Muscle of leg (tissue), 11 donors: ENCODE results near the gene EXOSC1. TPM values are rescaled to one million over a fixed set of nuclear protein-coding genes. Genes with fewer than 3 reads are reported as not detected.
A peak's percentile ranks its signal among the peaks of the same experiment; 100 is the strongest.
"Not testable (repeated sequence)": the region's sequence is repeated elsewhere in the genome, so short reads cannot be mapped to it uniquely, and the experiment has no call there.

ENCODE experiments used
- DNase-seq: peaks from one replicate; pipeline ENCODE4 v3.0.0; 2013
- H3K27ac ChIP-seq: one replicate; pipeline ENCODE4 v1.5.1; 2013; ENCODE audit warnings: mild to moderate bottlenecking, low read length, control low read depth
- H3K27me3 ChIP-seq: one replicate; pipeline ENCODE4 v1.6.1; 2013; ENCODE audit warnings: low read length; ENCODE audit not compliant: control insufficient read depth, insufficient read depth
- H3K36me3 ChIP-seq: one replicate; pipeline ENCODE4 v1.6.1; 2013; ENCODE audit warnings: low read length; ENCODE audit not compliant: control insufficient read depth, insufficient read depth
- H3K4me1 ChIP-seq: one replicate; pipeline ENCODE4 v1.6.1; 2013; ENCODE audit warnings: low read length; ENCODE audit not compliant: control insufficient read depth, insufficient read depth
- H3K4me3 ChIP-seq: one replicate; pipeline ENCODE4 v1.5.1; 2013; ENCODE audit warnings: low read length, control low read depth
- H3K9me3 ChIP-seq: replicated peaks from 2 replicates; pipeline ENCODE4 v1.6.1; 2013; ENCODE audit warnings: low read depth, low read length; ENCODE audit not compliant: control insufficient read depth
- WGBS: methylation state at CpG from one replicate; pipeline ENCODE4 v1.1.5; 2013; ENCODE audit warnings: missing lambda C conversion rate; ENCODE audit not compliant: insufficient coverage; 5-methylcytosine and 5-hydroxymethylcytosine counted together
- polyA plus RNA-seq, 8 donors: library from polyadenylated mRNA; unstranded; fragments of 120-200 nt; gene quantifications; one replicate each; pipeline versions ENCODE4 v1.2.1 to v1.2.3, GENCODE V29; 2013; ENCODE audit warnings: inconsistent platforms in 1 of 8, low replicate concordance in 1 of 8; ENCODE audit not compliant: insufficient read length in 8 of 8, insufficient read depth in 1 of 8
- total RNA-seq: library from RNA; stranded (reverse); fragments of 120-200 nt; gene quantifications from one replicate; pipeline ENCODE4 v1.2.4, GENCODE V29; 2013

EXOSC1 gene
- total and polyA plus RNA-seq, 9 donors = 24.1 to 32.2 (median 30.0) TPM

- not testable (repeated sequence) for H3K9me3 ChIP-seq, H3K36me3 ChIP-seq, H3K27ac ChIP-seq, DNase-seq, H3K27me3 ChIP-seq, H3K4me3 ChIP-seq
- H3K4me1 ChIP-seq = peaks cover 28% of the 10 kb centered on the region
- no CpG with 5 or more reads among the region's 8 CpGs for WGBS
Measured at GRCh38 chr10:97423757-97424098, 22.1 kb downstream of the EXOSC1 start.

- H3K4me3 ChIP-seq = no peak overlapping the region
- H3K9me3 ChIP-seq = no peaks in the 10 kb centered on the region
- no peaks in the 10 kb centered on the region for H3K36me3 ChIP-seq
- no peak overlapping the region for H3K27ac ChIP-seq
- H3K27me3 ChIP-seq = no peaks in the 10 kb centered on the region
- peaks cover 5% of the 10 kb centered on the region for H3K4me1 ChIP-seq
- no peak for DNase-seq
- 65% methylated on average over 3 of the region's 6 CpGs for WGBS
Measured at GRCh38 chr10:97416565-97416964, 29.2 kb downstream of the EXOSC1 start.

DNA sequence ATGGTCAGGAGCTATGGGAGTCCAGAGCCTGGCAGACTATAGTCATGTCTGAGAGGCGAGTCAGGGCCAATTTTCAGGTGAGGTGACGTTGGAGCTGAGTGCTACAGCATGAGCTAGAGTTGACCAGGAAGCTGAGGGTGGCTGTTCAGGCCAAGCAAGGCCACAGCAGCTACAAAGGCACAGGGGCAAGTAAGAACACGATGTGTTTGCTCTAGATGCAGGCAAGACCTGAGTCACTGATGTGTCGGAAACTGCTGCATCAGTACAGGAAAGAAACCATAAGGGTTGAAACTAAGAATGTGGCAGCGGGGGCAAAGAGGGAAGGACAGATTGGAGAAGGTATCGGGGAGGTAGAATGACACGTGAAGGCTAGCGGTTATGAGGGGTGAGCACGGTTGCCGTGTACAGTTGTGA, 32.9 kb downstream of the EXOSC1 start:
- H3K9me3 ChIP-seq = no peaks in the 10 kb centered on the region
- H3K27me3 ChIP-seq = no peaks in the 10 kb centered on the region
- no peak for DNase-seq
- no peak overlapping the region for H3K27ac ChIP-seq
- no peaks in the 10 kb centered on the region for H3K4me1 ChIP-seq
- H3K4me3 ChIP-seq = no peak overlapping the region
- WGBS = 87% methylated on average over 9 of the region's 10 CpGs
- peaks cover 2% of the 10 kb centered on the region for H3K36me3 ChIP-seq

DNA sequence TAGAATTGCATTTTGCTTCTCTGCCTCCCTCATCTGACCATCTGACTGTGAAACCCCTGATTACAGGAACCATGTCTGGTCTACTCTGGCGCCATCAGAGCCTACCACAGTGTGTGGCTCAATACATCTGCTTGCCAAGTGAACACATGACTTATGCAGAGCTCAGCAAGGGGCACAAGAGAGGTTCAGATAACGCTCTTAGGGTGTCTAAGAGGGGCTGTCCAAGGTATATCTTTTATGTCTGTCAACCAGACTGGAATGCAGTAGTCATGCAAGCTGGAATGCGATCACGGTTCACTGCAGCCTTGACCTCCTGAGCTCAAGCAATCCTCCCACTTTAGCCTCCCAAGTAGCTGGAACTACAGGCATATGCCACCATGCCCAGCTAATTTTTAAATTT, 34.4 kb downstream of the EXOSC1 start:
- Histone ChIP-seq H3K27ac (no peak overlapping the region), H3K27me3 (no peaks in the 10 kb centered on the region), H3K4me3 (no peak overlapping the region), H3K36me3 (peaks cover 2% of the 10 kb centered on the region), H3K4me1 (peaks cover 4% of the 10 kb centered on the region), H3K9me3 (no peaks in the 10 kb centered on the region)
- 75% methylated on average over 4 of the region's 4 CpGs for WGBS
- DNase-seq = no peak

DNA sequence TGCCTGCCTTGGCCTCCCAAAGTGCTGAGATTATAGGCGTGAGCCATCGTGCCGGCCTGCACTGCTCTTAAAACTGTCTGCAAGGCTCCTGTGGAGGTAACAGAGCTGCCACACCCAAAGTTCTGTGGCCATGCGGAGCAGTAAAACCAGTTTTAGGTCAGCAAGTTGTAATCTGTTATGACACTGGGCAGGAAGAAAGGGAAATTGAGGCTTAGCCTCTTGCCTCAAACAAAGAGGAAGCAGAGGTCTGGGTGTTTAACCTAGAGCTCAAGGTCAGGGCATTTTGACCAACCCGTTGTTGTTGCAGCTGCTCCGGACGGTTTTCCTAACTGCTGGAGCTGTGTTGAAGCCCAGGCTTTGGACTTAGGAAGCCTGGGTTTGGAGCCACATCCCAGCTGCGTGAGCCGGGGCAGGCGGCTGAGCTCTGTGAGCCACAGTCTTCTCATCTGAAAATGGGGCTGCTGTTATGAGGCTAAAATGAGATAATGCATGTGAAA, 37.3 kb downstream of the EXOSC1 start:
- no peak overlapping the region for H3K4me3 ChIP-seq
- H3K4me1 ChIP-seq = peaks cover 4% of the 10 kb centered on the region
- H3K27ac ChIP-seq = no peak overlapping the region
- H3K36me3 ChIP-seq = peaks cover 2% of the 10 kb centered on the region
- WGBS = 60% methylated on average over 10 of the region's 10 CpGs
- no peaks in the 10 kb centered on the region for H3K27me3 ChIP-seq
- H3K9me3 ChIP-seq = no peaks in the 10 kb centered on the region
- DNase-seq = no peak

DNA sequence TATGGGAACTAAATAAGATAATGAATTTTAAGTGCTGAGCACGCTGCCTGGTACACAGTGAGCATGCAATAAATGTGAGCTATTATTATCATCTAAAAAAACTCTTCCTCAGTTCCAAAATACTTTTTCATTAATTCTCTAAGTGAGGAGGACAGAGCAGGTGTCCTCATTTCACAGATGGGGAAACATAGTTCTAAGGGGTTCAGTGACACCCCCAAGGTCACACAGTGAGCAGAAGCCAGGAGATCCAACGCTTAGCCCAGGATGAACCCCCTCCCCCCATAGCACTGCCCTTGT, 37.9 kb downstream of the EXOSC1 start:
- H3K9me3 ChIP-seq = no peaks in the 10 kb centered on the region
- no peak overlapping the region for H3K4me3 ChIP-seq
- H3K27ac ChIP-seq = no peak overlapping the region
- H3K27me3 ChIP-seq = no peaks in the 10 kb centered on the region
- H3K36me3 ChIP-seq = peaks cover 2% of the 10 kb centered on the region
- WGBS = 80% methylated on average over 1 of the region's 2 CpGs
- peaks cover 4% of the 10 kb centered on the region for H3K4me1 ChIP-seq
- no peak for DNase-seq

DNA sequence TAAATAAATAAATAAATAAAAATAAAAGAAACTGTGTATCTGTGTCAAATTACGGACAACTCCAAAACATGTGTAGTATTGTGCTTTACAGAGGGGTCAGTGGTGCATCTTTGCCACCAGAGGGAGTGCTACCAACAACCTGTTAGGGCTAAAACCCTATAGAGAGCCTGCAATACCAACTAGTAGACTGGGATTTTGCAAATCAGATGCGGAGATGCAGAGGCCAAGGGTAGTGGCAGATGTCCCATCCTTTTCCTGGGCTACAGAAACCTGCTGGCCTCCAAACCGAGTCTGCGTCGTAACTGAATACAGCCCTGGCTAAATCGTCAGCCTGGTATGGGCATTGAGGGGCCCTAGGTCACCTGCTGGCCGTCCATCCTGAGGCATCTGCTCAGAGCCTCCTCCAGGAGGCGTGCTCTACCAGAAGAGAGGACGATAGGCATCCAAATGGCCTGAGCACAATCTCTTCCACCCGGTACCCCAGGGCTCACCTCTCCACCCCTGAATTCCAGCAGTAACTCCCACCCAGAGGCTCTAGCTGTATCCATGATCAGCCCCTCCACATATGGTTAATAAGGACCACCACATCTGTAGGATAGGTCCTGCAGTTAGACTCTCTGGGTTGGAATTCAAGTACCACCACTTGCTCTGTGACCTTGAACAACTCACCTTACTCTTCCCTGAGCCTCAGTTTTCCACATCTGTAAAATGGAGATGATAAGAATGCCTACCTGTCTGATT, 38.4 kb downstream of the EXOSC1 start:
- DNase-seq = peak; percentile 82
- Histone ChIP-seq H3K4me3 (no peak overlapping the region), H3K27me3 (no peaks in the 10 kb centered on the region), H3K36me3 (peaks cover 2% of the 10 kb centered on the region), H3K4me1 (peaks cover 4% of the 10 kb centered on the region), H3K9me3 (no peaks in the 10 kb centered on the region), H3K27ac (peak overlapping the region; percentile 29)
- WGBS = 4% methylated on average over 9 of the region's 10 CpGs

DNA sequence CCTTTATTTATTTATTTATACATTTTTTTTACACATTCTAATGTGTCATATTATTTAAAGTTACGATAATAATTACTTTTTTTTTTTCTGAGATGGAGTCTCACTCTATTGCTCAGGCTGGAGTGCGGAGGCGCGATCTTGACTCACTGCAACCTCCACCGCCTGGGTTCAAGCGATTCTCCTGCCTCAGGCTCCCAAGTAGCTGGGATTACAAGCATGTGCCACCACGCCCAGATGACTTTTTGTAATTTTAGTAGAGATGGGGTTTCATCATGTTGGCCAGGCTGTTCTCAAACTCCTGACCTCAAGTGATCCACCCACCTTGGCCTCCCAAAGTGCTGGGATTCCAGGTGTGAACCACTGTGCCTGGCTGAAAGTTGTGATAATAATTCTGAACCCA, 39.3 kb downstream of the EXOSC1 start:
- WGBS = 66% methylated on average over 5 of the region's 7 CpGs
- H3K27ac ChIP-seq, H3K27me3 ChIP-seq, H3K4me1 ChIP-seq, DNase-seq, H3K4me3 ChIP-seq, H3K36me3 ChIP-seq, H3K9me3 ChIP-seq: not testable (repeated sequence)

DNA sequence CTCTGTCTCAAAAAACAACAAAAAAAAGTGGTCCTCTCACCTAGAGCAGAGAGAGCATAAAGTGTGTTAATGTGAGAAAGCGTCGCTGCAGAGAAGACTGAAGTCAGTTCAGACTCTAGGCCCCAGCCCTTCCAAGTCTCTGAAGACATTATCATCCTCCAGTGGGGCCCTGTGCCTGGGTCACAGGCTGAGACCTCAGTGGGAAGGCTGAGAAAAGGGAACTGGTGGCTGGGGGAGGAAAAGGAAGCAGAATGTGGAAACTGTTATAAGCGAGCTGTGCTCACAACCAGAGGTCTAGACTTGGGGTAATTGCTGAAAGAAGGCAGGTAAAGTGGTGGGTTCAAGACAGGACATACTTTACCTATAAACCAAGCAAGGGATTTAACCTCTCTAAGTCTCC, 39.7 kb downstream of the EXOSC1 start:
- H3K36me3 ChIP-seq = peaks cover 2% of the 10 kb centered on the region
- peak; percentile 63 for DNase-seq

GRCh38 chr10:97404044-97404443, 41.8 kb downstream of the EXOSC1 start:
- peaks cover 17% of the 10 kb centered on the region for H3K4me1 ChIP-seq
- no peak for DNase-seq
- no peak overlapping the region for H3K27ac ChIP-seq

More for the DNA sequence above, 39.7 kb downstream of the EXOSC1 start:
- H3K4me1 ChIP-seq = peaks cover 9% of the 10 kb centered on the region
- no CpG with 5 or more reads among the region's 3 CpGs for WGBS
- H3K27me3 ChIP-seq = no peaks in the 10 kb centered on the region
- no peaks in the 10 kb centered on the region for H3K9me3 ChIP-seq
- no peak overlapping the region for H3K4me3 ChIP-seq
- no peak overlapping the region for H3K27ac ChIP-seq

DNA sequence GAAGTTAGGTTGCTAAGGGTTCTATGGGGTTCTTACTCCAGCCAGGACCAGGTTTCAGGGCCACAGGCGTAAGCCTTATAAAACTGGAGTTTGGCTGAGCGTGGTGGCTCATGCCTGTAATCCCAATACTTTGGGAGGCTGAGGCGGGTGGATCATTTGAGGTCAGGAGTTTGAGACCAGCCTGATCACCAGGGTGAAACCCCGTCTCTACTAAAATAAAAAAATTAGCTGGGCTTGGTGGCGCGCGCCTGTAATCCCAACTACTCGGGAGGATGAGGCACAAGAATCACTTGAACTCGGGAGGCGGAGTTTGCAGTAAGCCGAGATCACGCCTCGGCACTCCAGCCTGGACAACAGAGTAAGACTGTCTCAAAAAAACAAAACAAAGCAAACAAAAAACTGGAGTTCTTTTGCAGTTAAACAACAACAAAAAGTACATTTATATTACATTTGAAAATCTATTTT, 44.3 kb downstream of the EXOSC1 start:
- no peak for DNase-seq
- Histone ChIP-seq H3K36me3 (peaks cover 9% of the 10 kb centered on the region), H3K9me3 (no peaks in the 10 kb centered on the region), H3K27ac (peak overlapping the region; percentile 91), H3K4me3 (peak overlapping the region; percentile 85), H3K27me3 (no peaks in the 10 kb centered on the region), H3K4me1 (peaks cover 13% of the 10 kb centered on the region)
- WGBS = 29% methylated on average over 3 of the region's 13 CpGs

More at GRCh38 chr10:97404044-97404443, 41.8 kb downstream of the EXOSC1 start:
- H3K4me3 ChIP-seq = no peak overlapping the region
- H3K36me3 ChIP-seq = peaks cover 2% of the 10 kb centered on the region
- H3K27me3 ChIP-seq = no peaks in the 10 kb centered on the region
- H3K9me3 ChIP-seq = no peaks in the 10 kb centered on the region
